Stomach (tissue), 9 donors: Measurements from ENCODE around the gene LRRFIP1. TPM values are rescaled to one million over a fixed set of nuclear protein-coding genes. Genes with fewer than 3 reads are reported as not detected.

ENCODE experiments used
- DNase-seq, 2 donors: peaks; one replicate each; pipeline versions ENCODE4 v3.0.0 to v3.0.0-alpha.2; 2013 to 2019
- H3K27ac ChIP-seq, 5 donors: fragments of 200-600 bp in 4 of 5; sonication (generic) in 4 of 5; one replicate each; pipeline ENCODE4 v1.5.1; 2013 to 2019; ENCODE audit warnings: mild to moderate bottlenecking in 1 of 5, moderate library complexity in 1 of 5
- H3K27me3 ChIP-seq, 3 donors: fragments of 200-600 bp; sonication (generic); one replicate each; pipeline ENCODE4 v1.5.1; 2017 to 2019; ENCODE audit warnings: mixed run types in 1 of 3
- H3K36me3 ChIP-seq, 4 donors: fragments of 200-600 bp; sonication (generic); 1 replicate in 3 of 4; 2 replicates in 1 of 4; pipeline ENCODE4 v1.5.1; 2016 to 2019
- H3K4me1 ChIP-seq, 4 donors: fragments of 200-600 bp; sonication (generic); one replicate each; pipeline ENCODE4 v1.5.1; 2016 to 2019
- H3K4me3 ChIP-seq, 4 donors: fragments of 200-600 bp; sonication (generic) in 3 of 4; one replicate each; pipeline ENCODE4 v1.5.1; 2016 to 2019; ENCODE audit warnings: mild to moderate bottlenecking in 1 of 4
- H3K9me3 ChIP-seq, 4 donors: fragments of 200-600 bp; sonication (generic); one replicate each; pipeline ENCODE4 v1.5.1; 2016 to 2019
- EP300 ChIP-seq: sonication (generic); formaldehyde crosslinking; IDR thresholded peaks from one replicate; pipeline ENCODE4 v1.6.1; 2017; ENCODE audit warnings: antibody characterized with exemption
- POLR2A ChIP-seq, 4 donors: fragments of 450-650 bp; IDR thresholded peaks; one replicate each; pipeline ENCODE4 v1.6.1; 2016; ENCODE audit warnings: antibody characterized with exemption in 4 of 4, control low read depth in 2 of 4, mild to moderate bottlenecking in 1 of 4, moderate library complexity in 1 of 4
- POLR2AphosphoS5 ChIP-seq, 3 donors: sonication (generic); formaldehyde crosslinking; IDR thresholded peaks; one replicate each; pipeline ENCODE4 v1.6.1; 2016; ENCODE audit warnings: antibody characterized with exemption in 3 of 3
- WGBS, 5 donors: extraction: QIAGEN DNeasy Blood & Tissue Kit in 3 of 5; methylation state at CpG; one replicate each; pipeline versions ENCODE4 v1.1.5 to v1.1.7; 2013 to 2018; 5-methylcytosine and 5-hydroxymethylcytosine counted together
- intact Hi-C: fragments of 100-400 bp; cut with DNase I; formaldehyde crosslinking; loops from one replicate; pipeline ENCODE4 v1.15.1; 2023; ENCODE audit warnings: low total_unique reads
- polyA plus RNA-seq, 3 donors: library from polyadenylated mRNA; stranded (reverse); fragments of 200-250 nt; gene quantifications; one replicate each; pipeline ENCODE4 v1.2.3, GENCODE V29; 2013
- total RNA-seq, 5 donors: library from RNA; depleted of rRNA; stranded (reverse); fragments of >200 nt; gene quantifications; one replicate each; pipeline versions ENCODE4 v1.1.0 to v1.2.3, GENCODE V29; 2014 to 2016
- TF ChIP-seq, protein P1 (sequence below), 7 experiments: fragments of 450-650 bp in 4 of 7; fragments of 200-600 bp in 3 of 7; sonication (generic) in 3 of 7; IDR thresholded peaks; one replicate each; pipeline ENCODE4 v1.5.1; 2016 to 2019; ENCODE audit warnings: antibody characterized with exemption in 7 of 7, control low read depth in 2 of 7, mild to moderate bottlenecking in 1 of 7
- donor health status: healthy with polysubstance abuse.
- donor health status: Bipolar disorder and iron deficiency.
- donor health status: healthy.

Gene LRRFIP1
- total and polyA plus RNA-seq, 8 donors, result 31.6 to 201 (median 130) TPM

DNA sequence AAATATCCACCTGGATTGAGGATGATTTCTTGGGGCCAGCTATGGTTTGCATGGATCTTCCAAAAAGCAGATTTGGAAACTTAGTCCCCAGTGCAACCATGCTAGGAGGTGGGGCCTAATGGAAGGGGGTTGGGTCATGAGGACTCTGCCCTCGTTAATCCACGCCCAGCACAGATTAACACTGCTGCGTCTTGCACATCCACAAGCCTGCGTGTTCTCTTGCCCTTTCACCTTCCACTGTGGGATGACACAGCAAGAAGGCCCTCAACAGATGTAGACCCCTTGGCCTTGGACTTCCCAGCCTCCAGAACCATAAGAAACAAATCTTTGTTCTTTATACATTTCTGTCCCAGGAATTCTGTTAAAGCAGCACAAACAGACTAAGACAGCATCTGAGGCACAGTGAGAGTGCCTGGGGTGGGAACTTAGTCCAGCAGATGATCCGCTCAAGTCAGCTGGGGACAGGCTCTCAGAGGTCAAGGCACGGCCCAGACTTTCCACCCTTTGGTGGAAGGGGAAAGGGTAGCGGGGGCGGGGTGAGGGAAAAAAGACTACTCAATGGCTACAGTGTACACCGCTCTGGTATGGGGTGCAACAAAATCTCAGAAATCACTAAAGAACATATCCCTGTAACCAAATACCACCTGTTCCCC is 39.2 kb upstream of the LRRFIP1 start:
- Histone ChIP-seq H3K9me3 (no peaks in the 10 kb centered on the region), H3K36me3 (peaks cover 0 to 19% (median 6%) of the 10 kb centered on the region in 4 donors), H3K4me1 (peaks cover 10 to 53% (median 32%) of the 10 kb centered on the region in 4 donors), H3K27me3 (no peaks in the 10 kb centered on the region), H3K4me3 (peak overlapping the region in 1 of 4 donors; percentile 45), H3K27ac (peak overlapping the region in 1 of 5 donors; percentile 14)
- intact Hi-C loops, result loop anchor here (10.0 kb wide), 1 partner anchor 157 kb away; no protein-coding TSS in a partner anchor
- 61 to 85% (median 72%) methylated on average over 9 of the region's 9 CpGs for WGBS, 5 donors
- TF ChIP-seq POLR2A (IDR thresholded peaks at IDR 0.05) (no peak), EP300 (no peak), POLR2AphosphoS5 (IDR thresholded peaks at IDR 0.05) (no peak)
- TF ChIP-seq, protein P1, sequence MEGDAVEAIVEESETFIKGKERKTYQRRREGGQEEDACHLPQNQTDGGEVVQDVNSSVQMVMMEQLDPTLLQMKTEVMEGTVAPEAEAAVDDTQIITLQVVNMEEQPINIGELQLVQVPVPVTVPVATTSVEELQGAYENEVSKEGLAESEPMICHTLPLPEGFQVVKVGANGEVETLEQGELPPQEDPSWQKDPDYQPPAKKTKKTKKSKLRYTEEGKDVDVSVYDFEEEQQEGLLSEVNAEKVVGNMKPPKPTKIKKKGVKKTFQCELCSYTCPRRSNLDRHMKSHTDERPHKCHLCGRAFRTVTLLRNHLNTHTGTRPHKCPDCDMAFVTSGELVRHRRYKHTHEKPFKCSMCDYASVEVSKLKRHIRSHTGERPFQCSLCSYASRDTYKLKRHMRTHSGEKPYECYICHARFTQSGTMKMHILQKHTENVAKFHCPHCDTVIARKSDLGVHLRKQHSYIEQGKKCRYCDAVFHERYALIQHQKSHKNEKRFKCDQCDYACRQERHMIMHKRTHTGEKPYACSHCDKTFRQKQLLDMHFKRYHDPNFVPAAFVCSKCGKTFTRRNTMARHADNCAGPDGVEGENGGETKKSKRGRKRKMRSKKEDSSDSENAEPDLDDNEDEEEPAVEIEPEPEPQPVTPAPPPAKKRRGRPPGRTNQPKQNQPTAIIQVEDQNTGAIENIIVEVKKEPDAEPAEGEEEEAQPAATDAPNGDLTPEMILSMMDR (IDR thresholded peaks at IDR 0.05), result no peak
- no peak for DNase-seq

DNA sequence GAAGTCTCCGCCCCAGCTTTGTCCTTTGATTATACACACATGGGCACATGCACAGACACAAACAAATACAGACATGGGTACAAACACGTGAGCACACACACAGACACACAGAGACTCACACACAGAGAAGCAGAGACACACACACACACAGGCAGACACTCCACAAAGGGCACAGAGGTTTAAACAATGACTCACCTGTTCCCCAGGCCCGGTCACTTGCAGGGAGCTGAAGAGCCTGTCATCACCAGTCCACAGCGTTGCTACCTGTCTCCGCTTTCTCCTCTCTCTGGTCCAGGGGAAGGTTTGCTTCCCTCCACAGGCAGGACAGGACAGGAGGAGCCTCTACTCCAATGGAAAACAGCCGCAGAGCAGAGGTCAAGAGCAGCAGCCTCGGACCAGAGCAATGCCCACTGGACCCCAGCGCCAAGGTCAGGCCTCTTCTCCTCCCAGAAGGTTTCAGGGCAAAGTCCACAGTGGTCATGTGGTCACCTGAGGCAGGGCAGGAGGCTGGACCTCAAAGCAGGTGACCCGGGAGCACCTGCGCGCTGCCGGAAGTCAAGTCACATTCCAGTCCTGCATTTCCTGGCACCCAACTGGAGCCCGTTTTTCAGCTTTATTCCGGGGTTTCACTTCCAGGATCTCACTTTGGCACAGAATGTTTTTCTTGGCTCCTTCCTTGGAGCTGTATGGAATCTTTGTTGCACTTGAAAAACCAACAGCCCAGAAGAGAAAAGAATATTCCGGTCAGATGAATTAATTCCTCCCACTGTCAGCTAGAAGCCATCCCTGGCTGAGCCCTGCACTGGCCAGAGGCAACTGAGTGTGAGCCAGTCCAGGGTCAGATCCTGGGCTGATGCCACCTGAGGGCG is 36.9 kb upstream of the LRRFIP1 start, which contains the start of gene RAB17:
RAB17 (minus strand) TSS at position 463 of the 869 bp plus-strand sequence. CDS start 4,580 bp downstream, outside the sequence.
- H3K27me3 ChIP-seq, result no peaks in the 10 kb centered on the region
- H3K9me3 ChIP-seq, result no peaks in the 10 kb centered on the region
- peak within 1 kb of the TSS; percentile 18 to 45 (median 36) for H3K4me3 ChIP-seq
- H3K4me1 ChIP-seq, result peaks cover 22 to 70% (median 50%) of the 10 kb centered on the region in 4 donors
- intact Hi-C loops, result no loop called here
- H3K27ac ChIP-seq, result peak within 1 kb of the TSS; percentile 82 to 92 (median 86)
- DNase-seq, result peak; percentile 90 to 91
- 30 to 47% (median 32%) methylated on average over 10 to 16 of the region's 16 CpGs for WGBS, 5 donors
- TF ChIP-seq POLR2AphosphoS5 (IDR thresholded peaks at IDR 0.05), result peak; percentile 9 to 82 (median 57)
- no peak for TF ChIP-seq EP300
- peaks cover 0 to 5% (median 1%) of the 10 kb centered on the region in 4 donors for H3K36me3 ChIP-seq

- H3K9me3 ChIP-seq, result no peaks in the 10 kb centered on the region
- H3K4me1 ChIP-seq, result peaks cover 25 to 69% (median 51%) of the 10 kb centered on the region in 4 donors
- intact Hi-C loops, result no loop called here
- no peaks in the 10 kb centered on the region for H3K27me3 ChIP-seq
- peak; percentile 76 to 80 for DNase-seq
- peak overlapping the region; percentile 18 to 45 (median 36) for H3K4me3 ChIP-seq
- TF ChIP-seq POLR2A (IDR thresholded peaks at IDR 0.05) (no peak), EP300 (no peak), POLR2AphosphoS5 (IDR thresholded peaks at IDR 0.05) (no peak)
- TF ChIP-seq, protein P1 (IDR thresholded peaks at IDR 0.05), result no peak
- no peaks in the 10 kb centered on the region for H3K36me3 ChIP-seq
- WGBS, 5 donors, result 21 to 43% (median 42%) methylated on average over 17 to 19 of the region's 19 CpGs
- peak overlapping the region; percentile 82 to 92 (median 86) for H3K27ac ChIP-seq
These were observed 36.1 kb upstream of the LRRFIP1 start for GRCh38 chr2:237591141-237591881.

- Histone ChIP-seq H3K4me3 (no peak overlapping the region), H3K27ac (peak overlapping the region in 3 of 5 donors; percentile 87 to 92 (median 88)), H3K27me3 (no peaks in the 10 kb centered on the region), H3K36me3 (no peaks in the 10 kb centered on the region), H3K4me1 (peaks cover 25 to 66% (median 46%) of the 10 kb centered on the region in 4 donors), H3K9me3 (no peaks in the 10 kb centered on the region)
- 91 to 95% (median 95%) methylated on average over 15 to 18 of the region's 18 CpGs for WGBS, 5 donors
- TF ChIP-seq EP300, result no peak
- TF ChIP-seq POLR2A (IDR thresholded peaks at IDR 0.05), result no peak
- TF ChIP-seq, protein P1 (IDR thresholded peaks at IDR 0.05), result no peak
- TF ChIP-seq POLR2AphosphoS5 (IDR thresholded peaks at IDR 0.05), result no peak
- DNase-seq, result no peak
- intact Hi-C loops, result no loop called here
These were observed 34.9 kb upstream of the LRRFIP1 start for GRCh38 chr2:237592425-237592980.
